Measurements from ENCODE around the gene HNRNPAB. TPM values are rescaled to one million over a fixed set of nuclear protein-coding genes. Genes with fewer than 3 reads are reported as not detected.

The HNRNPAB gene
- polyA plus RNA-seq, 2 donors: 146 to 154 TPM

GRCh38 chr5:178202541-178202940, 1.8 kb upstream of the HNRNPAB start:
- no peaks in the 10 kb centered on the region for H3K9me3 ChIP-seq (ENCODE audit: control insufficient read depth in 2 of 2, insufficient read depth in 1 of 2, low read depth in 1 of 2, low read length in 1 of 2)
- H3K36me3 ChIP-seq (ENCODE audit: control insufficient read depth in 2 of 2, insufficient read depth in 2 of 2, low read length in 1 of 2): peaks cover 0 to 11% of the 10 kb centered on the region in 2 donors
- H3K4me3 ChIP-seq (ENCODE audit: low read depth in 1 of 2, low read length in 2 of 2): no peak overlapping the region
- H3K27me3 ChIP-seq (ENCODE audit: control insufficient read depth in 1 of 2, insufficient read depth in 2 of 2, low read length in 2 of 2): no peaks in the 10 kb centered on the region
- H3K27ac ChIP-seq (ENCODE audit: low read depth in 2 of 2, low read length in 1 of 2): no peak overlapping the region
- H3K4me1 ChIP-seq (ENCODE audit: control insufficient read depth in 2 of 2, insufficient read depth in 2 of 2, low read length in 1 of 2): peaks cover 4 to 18% of the 10 kb centered on the region in 2 donors
- 95% methylated on average over 10 of the region's 10 CpGs for WGBS, 2 donors

DNA sequence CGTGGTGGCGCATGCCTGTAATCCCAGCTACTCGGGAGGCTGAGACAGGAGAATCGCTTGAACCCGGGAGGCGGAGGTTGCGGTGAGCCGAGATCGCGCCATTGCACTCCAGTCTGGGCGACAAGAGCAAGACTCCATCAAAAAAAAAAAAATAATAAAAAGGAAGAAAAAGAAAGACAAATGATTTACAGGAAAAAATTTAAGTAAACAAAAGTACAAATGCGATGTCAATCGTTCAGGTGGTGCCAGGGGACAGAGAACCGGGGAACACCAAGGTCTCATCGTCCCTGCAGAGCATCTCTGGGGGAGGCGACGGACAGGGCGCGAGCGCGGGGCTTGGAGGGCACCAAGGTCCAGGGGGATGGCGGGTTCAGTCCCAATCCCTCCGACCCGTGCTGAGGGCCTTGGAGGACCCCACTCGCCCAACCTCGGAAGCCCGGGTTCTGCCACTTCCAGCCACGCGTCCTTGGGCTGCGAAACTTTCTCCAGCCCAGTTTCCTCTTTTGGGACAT, 607 bp upstream of the HNRNPAB start:
- WGBS, 2 donors: 20 to 22% methylated on average over 28 to 30 of the region's 30 CpGs
- peak overlapping the region in 1 of 2 donors; percentile 65 for H3K27ac ChIP-seq (ENCODE audit: low read depth in 2 of 2, low read length in 1 of 2)
- no peaks in the 10 kb centered on the region for H3K27me3 ChIP-seq (ENCODE audit: control insufficient read depth in 1 of 2, insufficient read depth in 2 of 2, low read length in 2 of 2)
- no peaks in the 10 kb centered on the region for H3K9me3 ChIP-seq (ENCODE audit: control insufficient read depth in 2 of 2, insufficient read depth in 1 of 2, low read depth in 1 of 2, low read length in 1 of 2)
- H3K36me3 ChIP-seq (ENCODE audit: control insufficient read depth in 2 of 2, insufficient read depth in 2 of 2, low read length in 1 of 2): peaks cover 2 to 18% of the 10 kb centered on the region in 2 donors
- peaks cover 4 to 23% of the 10 kb centered on the region in 2 donors for H3K4me1 ChIP-seq (ENCODE audit: control insufficient read depth in 2 of 2, insufficient read depth in 2 of 2, low read length in 1 of 2)
- H3K4me3 ChIP-seq (ENCODE audit: low read depth in 1 of 2, low read length in 2 of 2): peak overlapping the region; percentile 71 to 99

GRCh38 chr5:178204935-178205748, 809 bp downstream of the HNRNPAB start:
- Histone ChIP-seq H3K27ac (ENCODE audit: low read depth in 2 of 2, low read length in 1 of 2) (peak overlapping the region; percentile 90 to 95), H3K36me3 (ENCODE audit: control insufficient read depth in 2 of 2, insufficient read depth in 2 of 2, low read length in 1 of 2) (peaks cover 15 to 33% of the 10 kb centered on the region in 2 donors), H3K27me3 (ENCODE audit: control insufficient read depth in 1 of 2, insufficient read depth in 2 of 2, low read length in 2 of 2) (no peaks in the 10 kb centered on the region), H3K9me3 (ENCODE audit: control insufficient read depth in 2 of 2, insufficient read depth in 1 of 2, low read depth in 1 of 2, low read length in 1 of 2) (no peaks in the 10 kb centered on the region), H3K4me1 (ENCODE audit: control insufficient read depth in 2 of 2, insufficient read depth in 2 of 2, low read length in 1 of 2) (peaks cover 4 to 24% of the 10 kb centered on the region in 2 donors), H3K4me3 (ENCODE audit: low read depth in 1 of 2, low read length in 2 of 2) (peak overlapping the region; percentile 71 to 99)
- 1% methylated on average over 52 to 90 of the region's 90 CpGs for WGBS, 2 donors

DNA sequence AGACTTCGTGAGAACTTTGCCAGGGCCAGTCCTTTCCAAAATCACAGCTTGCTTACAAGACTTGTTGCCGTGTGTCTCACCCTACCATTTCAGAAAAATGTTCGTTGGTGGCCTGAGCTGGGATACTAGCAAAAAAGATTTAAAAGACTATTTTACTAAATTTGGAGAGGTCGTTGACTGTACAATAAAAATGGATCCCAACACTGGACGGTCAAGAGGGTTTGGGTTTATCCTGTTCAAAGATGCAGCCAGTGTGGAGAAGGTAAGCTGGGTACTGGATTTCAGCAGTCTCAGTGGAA, 1.4 kb downstream of the HNRNPAB start:
- Histone ChIP-seq H3K4me3 (ENCODE audit: low read depth in 1 of 2, low read length in 2 of 2) (peak overlapping the region; percentile 71 to 99), H3K36me3 (ENCODE audit: control insufficient read depth in 2 of 2, insufficient read depth in 2 of 2, low read length in 1 of 2) (peaks cover 19 to 38% of the 10 kb centered on the region in 2 donors), H3K27ac (ENCODE audit: low read depth in 2 of 2, low read length in 1 of 2) (peak overlapping the region; percentile 90 to 95), H3K4me1 (ENCODE audit: control insufficient read depth in 2 of 2, insufficient read depth in 2 of 2, low read length in 1 of 2) (peaks cover 4 to 24% of the 10 kb centered on the region in 2 donors), H3K9me3 (ENCODE audit: control insufficient read depth in 2 of 2, insufficient read depth in 1 of 2, low read depth in 1 of 2, low read length in 1 of 2) (no peaks in the 10 kb centered on the region), H3K27me3 (ENCODE audit: control insufficient read depth in 1 of 2, insufficient read depth in 2 of 2, low read length in 2 of 2) (no peaks in the 10 kb centered on the region)
- WGBS, 2 donors: 3 to 6% methylated on average over 5 of the region's 5 CpGs

DNA sequence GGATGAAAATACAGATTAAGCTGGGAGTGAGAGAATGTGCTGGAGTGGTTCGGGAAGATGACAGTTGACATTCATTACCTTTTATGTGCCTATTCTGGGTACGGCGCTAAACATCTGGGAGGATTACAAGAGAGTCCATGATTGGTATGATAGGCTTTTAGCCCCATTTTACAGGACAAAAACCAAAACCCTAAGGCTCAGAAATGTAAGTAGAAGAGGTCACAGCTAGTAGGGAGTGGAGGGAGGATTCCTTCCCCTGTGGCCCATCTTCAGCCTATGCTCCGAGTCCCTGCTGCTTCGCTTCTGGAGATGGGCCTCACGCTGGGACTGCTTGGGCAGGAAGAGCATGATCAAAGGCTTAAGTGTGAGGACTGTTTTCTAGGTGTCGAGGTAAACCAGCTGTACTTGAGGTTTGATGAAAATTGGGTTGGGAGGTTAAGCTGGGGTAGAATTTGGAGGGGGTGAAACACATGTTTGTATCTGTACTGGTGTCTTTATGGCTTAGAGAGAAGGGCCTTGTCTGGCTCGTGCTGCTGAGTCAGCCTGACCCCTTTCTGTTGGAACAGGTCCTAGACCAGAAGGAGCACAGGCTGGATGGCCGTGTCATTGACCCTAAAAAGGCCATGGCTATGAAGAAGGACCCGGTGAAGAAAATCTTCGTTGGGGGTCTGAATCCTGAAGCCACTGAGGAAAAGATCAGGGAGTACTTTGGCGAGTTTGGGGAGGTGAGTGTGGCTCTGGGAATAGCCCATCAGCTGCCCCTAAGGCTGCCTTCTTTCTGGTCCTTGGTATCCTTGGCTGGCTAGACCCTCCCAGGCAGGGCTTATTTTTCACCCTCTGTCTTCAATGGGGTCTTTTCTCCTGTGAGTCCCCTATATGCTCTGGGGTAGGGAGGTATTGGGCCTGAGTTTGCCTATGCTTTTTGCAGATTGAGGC, 2.1 kb downstream of the HNRNPAB start:
- Histone ChIP-seq H3K9me3 (ENCODE audit: control insufficient read depth in 2 of 2, insufficient read depth in 1 of 2, low read depth in 1 of 2, low read length in 1 of 2) (no peaks in the 10 kb centered on the region), H3K27me3 (ENCODE audit: control insufficient read depth in 1 of 2, insufficient read depth in 2 of 2, low read length in 2 of 2) (no peaks in the 10 kb centered on the region), H3K27ac (ENCODE audit: low read depth in 2 of 2, low read length in 1 of 2) (peak overlapping the region; percentile 40 to 63), H3K4me3 (ENCODE audit: low read depth in 1 of 2, low read length in 2 of 2) (peak overlapping the region; percentile 71 to 99), H3K36me3 (ENCODE audit: control insufficient read depth in 2 of 2, insufficient read depth in 2 of 2, low read length in 1 of 2) (peaks cover 20 to 43% of the 10 kb centered on the region in 2 donors), H3K4me1 (ENCODE audit: control insufficient read depth in 2 of 2, insufficient read depth in 2 of 2, low read length in 1 of 2) (peaks cover 4 to 24% of the 10 kb centered on the region in 2 donors)
- 42 to 43% methylated on average over 12 of the region's 12 CpGs for WGBS, 2 donors

GRCh38 chr5:178207183-178207916, 3.0 kb downstream of the HNRNPAB start:
- Histone ChIP-seq H3K4me3 (ENCODE audit: low read depth in 1 of 2, low read length in 2 of 2) (no peak overlapping the region), H3K27ac (ENCODE audit: low read depth in 2 of 2, low read length in 1 of 2) (peak overlapping the region; percentile 63 to 80), H3K4me1 (ENCODE audit: control insufficient read depth in 2 of 2, insufficient read depth in 2 of 2, low read length in 1 of 2) (peaks cover 4 to 20% of the 10 kb centered on the region in 2 donors), H3K9me3 (ENCODE audit: control insufficient read depth in 2 of 2, insufficient read depth in 1 of 2, low read depth in 1 of 2, low read length in 1 of 2) (no peaks in the 10 kb centered on the region), H3K27me3 (ENCODE audit: control insufficient read depth in 1 of 2, insufficient read depth in 2 of 2, low read length in 2 of 2) (no peaks in the 10 kb centered on the region), H3K36me3 (ENCODE audit: control insufficient read depth in 2 of 2, insufficient read depth in 2 of 2, low read length in 1 of 2) (peaks cover 29 to 51% of the 10 kb centered on the region in 2 donors)
- WGBS, 2 donors: 58 to 61% methylated on average over 5 of the region's 5 CpGs

- 50 to 52% methylated on average over 1 of the region's 1 CpG for WGBS, 2 donors
- H3K4me1 ChIP-seq (ENCODE audit: control insufficient read depth in 2 of 2, insufficient read depth in 2 of 2, low read length in 1 of 2): peaks cover 4 to 20% of the 10 kb centered on the region in 2 donors
- no peaks in the 10 kb centered on the region for H3K9me3 ChIP-seq (ENCODE audit: control insufficient read depth in 2 of 2, insufficient read depth in 1 of 2, low read depth in 1 of 2, low read length in 1 of 2)
- H3K27me3 ChIP-seq (ENCODE audit: control insufficient read depth in 1 of 2, insufficient read depth in 2 of 2, low read length in 2 of 2): no peaks in the 10 kb centered on the region
- no peak overlapping the region for H3K4me3 ChIP-seq (ENCODE audit: low read depth in 1 of 2, low read length in 2 of 2)
- peak overlapping the region; percentile 63 to 80 for H3K27ac ChIP-seq (ENCODE audit: low read depth in 2 of 2, low read length in 1 of 2)
- H3K36me3 ChIP-seq (ENCODE audit: control insufficient read depth in 2 of 2, insufficient read depth in 2 of 2, low read length in 1 of 2): peaks cover 34 to 56% of the 10 kb centered on the region in 2 donors
These were observed 3.6 kb downstream of the HNRNPAB start for GRCh38 chr5:178207917-178208280.

DNA sequence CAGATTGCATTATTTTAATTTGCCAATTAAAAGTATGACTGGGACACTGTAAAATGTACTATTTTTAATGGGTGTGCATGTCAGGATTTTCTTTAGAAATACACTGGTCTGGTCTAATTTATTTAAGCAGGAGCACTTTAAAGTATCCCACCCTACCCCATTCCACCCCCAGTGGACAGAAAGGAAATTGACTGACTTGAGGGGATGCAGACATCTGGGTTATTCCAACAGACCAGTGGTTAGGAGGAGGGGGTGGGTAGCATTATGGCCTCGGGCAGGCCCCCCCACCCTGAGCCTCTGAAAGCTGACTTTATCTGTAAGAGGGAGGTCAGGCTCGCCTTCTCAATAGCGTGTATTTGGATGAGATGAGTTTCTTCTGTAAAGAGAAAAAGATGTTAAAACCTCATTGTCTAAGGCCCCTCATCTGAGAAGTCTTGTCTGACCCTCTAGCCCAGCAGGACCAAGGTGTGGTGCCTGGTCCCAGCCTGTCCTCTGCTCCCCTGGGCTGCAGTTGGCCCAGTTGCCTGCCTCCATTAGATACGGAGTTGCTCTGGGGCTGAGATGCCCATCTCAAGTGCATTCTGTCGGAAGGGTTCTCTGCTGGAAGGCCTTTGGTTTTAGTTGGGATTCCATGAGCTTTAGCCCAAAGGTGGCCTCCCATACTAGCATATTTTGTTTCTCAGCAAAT, 4.4 kb downstream of the HNRNPAB start:
- whole genome bisulfite sequencing, 2 donors: 69 to 70% methylated on average over 5 of the region's 5 CpGs
- no peaks in the 10 kb centered on the region for H3K27me3 ChIP-seq (ENCODE audit: control insufficient read depth in 1 of 2, insufficient read depth in 2 of 2, low read length in 2 of 2)
- peaks cover 4 to 20% of the 10 kb centered on the region in 2 donors for H3K4me1 ChIP-seq (ENCODE audit: control insufficient read depth in 2 of 2, insufficient read depth in 2 of 2, low read length in 1 of 2)
- H3K4me3 ChIP-seq (ENCODE audit: low read depth in 1 of 2, low read length in 2 of 2): no peak overlapping the region
- no peaks in the 10 kb centered on the region for H3K9me3 ChIP-seq (ENCODE audit: control insufficient read depth in 2 of 2, insufficient read depth in 1 of 2, low read depth in 1 of 2, low read length in 1 of 2)
- peaks cover 37 to 61% of the 10 kb centered on the region in 2 donors for H3K36me3 ChIP-seq (ENCODE audit: control insufficient read depth in 2 of 2, insufficient read depth in 2 of 2, low read length in 1 of 2)
- H3K27ac ChIP-seq (ENCODE audit: low read depth in 2 of 2, low read length in 1 of 2): no peak overlapping the region

All from esophagus (tissue), 2 donors.